KBM-7 (cell line): ENCODE data around the gene TM9SF1.
A peak's percentile ranks its signal among the peaks of the same experiment; 100 is the strongest.
"Not testable (repeated sequence)": the region's sequence is repeated elsewhere in the genome, so short reads cannot be mapped to it uniquely, and the experiment has no call there.

Experiments
- DNase-seq: peaks from one replicate; pipeline ENCODE4 v3.0.0-alpha.2; 2015
- in situ Hi-C: fragments of 300-500 bp; cut with MboI; formaldehyde crosslinking; loops from 2 replicates; pipeline ENCODE4 v1.14.3; 2020; ENCODE audit warnings: low sequenced_read_pairs, low pct_unique_long_range_greater_than_20kb, mixed read lengths

TM9SF1 gene

DNA sequence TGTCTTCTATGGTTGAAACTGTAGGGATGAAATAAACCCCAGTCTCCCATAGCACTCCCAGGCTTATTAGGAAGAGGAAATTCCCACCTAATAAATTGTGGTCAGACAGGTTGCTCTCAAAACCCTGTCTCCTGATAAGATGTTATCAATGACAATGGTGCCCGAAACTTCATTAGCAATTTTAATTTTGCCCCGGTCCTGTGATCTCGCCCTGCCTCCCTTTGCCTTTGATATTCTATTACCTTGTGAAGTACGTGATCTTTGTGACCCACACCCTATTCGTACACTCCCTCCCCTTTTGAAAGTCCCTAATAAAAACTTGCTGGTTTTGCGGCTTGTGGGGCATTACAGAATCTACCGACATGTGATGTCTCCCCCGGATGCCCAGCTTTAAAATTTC, 7.3 kb upstream of the TM9SF1 start:
- DNase-seq, in situ Hi-C loops: not testable (repeated sequence)

DNA sequence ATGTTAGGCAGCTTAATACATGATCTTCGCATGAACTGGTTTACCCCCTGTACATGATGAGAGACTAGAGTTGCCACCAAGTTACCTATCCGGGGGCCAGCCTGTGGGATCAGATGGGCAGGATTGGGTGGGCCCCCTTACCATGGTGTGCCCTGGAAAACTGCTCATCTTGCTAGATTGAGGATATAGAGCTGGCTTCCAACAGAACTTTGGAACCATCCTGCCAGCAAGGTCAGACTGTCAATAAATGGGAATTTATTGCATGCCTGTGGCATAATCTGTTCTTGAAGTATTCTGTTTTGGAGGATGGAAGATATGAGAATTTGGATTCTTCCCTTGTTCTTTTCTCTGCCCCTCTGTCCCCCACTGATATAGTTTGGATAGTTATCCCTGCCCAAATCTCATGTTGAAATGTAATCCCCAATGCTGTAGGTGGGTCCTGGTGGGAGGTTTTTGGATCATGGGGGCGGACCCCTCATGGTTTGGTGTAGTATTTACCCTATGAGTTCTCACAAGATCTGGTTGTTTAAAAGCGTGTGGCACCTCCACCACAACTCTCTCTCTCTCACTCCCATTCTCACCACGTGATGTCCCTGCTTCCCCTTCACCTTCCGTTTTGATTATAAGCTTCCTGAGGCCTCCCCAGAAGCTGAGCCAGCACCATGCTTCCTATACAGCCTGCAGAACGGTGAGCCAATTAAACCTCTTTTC, 3.7 kb upstream of the TM9SF1 start:
- in situ Hi-C loops = no loop called here
- DNase-seq = peak; percentile 34

DNA sequence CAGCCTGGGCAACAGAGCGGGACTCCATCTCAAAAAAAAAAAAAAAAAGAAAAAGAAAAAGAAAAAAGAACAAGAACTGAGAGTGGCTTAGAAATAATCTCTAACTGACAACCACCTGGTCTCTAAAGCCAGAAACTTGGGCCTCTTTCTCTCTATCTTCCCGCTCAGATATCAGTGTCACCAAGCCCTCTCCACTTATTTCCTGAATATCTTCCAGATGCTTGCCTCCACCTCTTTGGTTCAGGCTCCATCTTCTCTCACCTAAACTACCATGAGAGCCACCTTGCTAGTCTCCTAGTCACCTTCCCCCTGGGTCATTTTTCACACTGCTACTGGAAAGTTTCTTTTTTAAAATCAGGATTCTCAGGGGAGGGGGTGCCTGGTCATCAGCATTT, 1.8 kb upstream of the TM9SF1 start:
- no peak for DNase-seq
- in situ Hi-C loops = no loop called here

DNA sequence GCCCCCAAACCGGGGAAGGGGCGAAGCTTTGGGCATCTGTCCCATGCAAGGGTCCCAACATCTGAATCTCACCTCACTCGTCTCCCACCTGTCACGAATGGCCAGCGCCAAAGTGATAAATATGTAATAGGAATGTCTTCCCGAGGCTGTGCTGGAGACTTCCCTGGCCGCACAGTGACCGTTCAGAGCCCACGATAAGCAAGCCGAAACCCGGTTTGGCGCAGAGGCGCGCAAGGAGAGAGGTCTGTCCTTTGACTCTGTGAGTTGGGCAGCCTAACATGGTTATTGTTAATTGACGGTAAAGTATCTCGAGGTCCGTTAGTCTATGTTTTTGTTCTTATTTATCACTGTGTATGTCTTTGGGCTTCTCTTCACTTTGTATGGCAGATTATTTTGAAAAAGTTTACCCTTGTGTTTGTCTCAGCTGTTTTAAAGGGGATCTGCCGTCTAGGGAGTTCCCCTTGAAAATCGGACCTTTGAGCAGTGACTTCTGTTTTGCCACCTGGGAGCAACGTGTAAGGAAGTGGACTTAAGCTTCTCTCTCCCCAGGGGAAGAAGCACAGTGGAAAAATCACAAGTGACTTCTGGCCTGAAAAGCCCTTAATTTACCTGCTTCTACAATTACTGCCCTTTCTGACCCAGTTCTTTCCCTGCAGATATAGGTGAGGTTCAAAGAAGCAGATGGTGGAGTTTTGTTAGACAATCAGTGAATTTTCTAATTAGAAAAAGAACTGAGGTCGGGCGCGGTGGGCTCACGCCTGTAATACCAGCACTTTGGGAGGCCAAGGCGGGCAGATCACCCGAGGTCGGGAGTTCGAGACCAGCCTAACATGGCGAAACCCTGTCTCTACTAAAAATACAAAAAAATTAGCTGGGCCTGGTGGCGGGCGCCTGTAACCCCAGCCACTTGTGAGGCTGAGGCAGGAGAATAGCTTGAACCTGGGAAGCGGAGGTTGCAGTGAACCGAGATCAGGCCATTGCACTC, 1.1 kb upstream of the TM9SF1 start:
- peak; percentile 50 for DNase-seq
- in situ Hi-C loops = no loop called here

DNA sequence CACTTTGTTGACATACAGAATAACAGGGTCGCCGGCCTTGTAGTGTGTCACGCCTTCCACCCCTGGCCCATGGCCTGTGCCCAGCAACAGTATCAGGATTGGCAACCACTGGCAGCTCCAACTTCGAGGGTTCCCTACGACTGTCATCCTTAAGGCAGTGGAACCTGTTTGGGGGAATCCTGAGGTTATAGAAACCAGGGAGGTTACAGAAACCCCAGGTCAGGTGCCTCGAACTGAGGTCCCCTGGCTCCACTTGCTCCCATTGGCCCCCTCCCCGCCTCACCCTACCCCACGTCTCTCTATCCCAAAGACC, 412 bp downstream of the TM9SF1 start:
- in situ Hi-C loops = no loop called here
- DNase-seq = no peak

DNA sequence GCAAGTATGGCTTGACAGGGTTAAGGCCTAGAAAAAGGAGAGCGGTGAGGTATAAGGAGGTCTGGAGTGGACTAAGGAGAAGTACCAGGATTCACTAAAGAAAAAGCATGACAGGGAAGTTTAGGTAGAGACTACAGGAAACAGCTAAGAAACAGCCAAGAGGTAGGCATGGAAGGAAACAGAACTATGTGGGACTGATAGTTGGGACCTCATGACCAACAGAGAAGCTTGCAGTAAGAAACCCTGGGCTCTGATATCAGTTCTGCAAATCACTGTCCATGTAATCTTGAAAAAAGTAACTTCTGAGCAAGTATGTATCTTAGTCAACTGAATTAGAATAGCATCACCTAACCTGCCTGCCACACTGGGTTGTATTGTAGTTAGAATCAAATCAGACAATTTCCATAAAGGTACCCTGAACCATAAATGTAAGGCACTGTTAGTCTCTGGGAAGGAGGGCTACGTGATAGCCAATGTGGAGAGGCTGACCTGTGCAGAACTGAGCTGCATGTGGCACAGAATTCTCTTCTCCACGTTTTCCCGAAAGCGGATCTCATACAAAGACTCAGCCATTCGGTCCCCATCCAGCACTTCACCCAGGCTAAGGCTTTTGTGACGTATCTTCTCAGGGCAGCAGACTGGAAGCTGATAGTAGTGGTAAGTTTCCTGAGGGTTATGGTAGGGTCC, 912 bp downstream of the TM9SF1 start:
- DNase-seq = no peak
- in situ Hi-C loops = no loop called here

DNA sequence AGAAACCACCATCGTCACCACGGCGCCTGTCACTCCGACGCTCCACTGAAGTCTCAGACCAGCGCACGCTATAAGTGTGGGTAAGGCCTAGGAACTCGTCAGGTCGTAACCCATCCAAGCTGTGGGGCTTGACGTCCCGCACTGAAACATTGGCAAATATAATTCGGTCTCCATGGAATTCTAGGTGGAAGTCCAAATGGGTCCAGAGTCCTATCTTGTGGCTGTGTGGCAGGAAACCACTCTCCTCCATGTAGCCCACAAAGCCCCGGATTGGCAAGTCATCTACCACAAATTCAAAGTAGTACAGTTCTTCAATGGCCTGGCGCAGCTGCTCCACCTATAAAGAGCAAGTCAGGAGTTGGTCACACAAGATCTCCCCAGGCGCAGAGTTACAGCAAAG, 2.3 kb downstream of the TM9SF1 start:
- in situ Hi-C loops = no loop called here

DNA sequence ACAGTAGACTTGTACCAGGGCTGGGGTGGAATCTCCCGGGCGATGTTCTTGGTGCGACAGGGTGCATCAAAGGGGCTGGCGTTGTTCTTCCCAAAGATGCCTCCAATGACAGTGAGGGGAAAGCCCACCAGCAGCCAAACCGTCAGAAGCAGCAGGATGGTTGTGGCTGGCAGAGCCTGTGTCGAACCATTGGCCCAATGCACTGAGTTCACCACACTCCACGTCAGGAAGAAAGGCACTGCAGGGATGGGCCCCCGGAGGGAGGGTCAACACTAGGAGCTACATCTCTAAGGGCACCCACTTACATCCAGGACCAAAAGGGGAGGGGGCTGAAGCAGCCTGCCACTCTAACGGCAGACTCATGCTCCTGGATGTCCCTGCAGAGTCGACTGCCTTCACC, 4.8 kb downstream of the TM9SF1 start:
- in situ Hi-C loops = no loop called here
- DNase-seq = no peak

More for the DNA sequence above, 2.3 kb downstream of the TM9SF1 start:
- DNase-seq = no peak

DNA sequence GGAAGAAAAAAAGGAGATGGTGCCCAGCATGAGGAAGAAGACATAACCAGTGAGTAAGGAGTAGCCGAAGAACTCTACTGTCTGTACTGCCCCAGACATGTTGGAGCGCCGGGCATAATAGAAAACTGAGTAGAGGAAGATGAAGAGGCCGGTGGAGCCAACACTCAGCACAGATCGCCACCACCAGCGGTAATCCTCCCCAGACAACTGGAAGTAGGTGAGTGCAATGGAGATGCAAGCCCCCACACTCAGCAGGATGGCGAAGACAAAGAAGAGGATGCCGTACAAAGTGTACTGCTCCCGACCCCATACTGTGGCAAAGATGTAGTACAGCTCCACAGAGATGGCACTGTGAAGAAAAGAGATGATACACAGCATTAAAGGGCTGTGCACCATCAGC, 5.8 kb downstream of the TM9SF1 start:
- in situ Hi-C loops = no loop called here
- no peak for DNase-seq

DNA sequence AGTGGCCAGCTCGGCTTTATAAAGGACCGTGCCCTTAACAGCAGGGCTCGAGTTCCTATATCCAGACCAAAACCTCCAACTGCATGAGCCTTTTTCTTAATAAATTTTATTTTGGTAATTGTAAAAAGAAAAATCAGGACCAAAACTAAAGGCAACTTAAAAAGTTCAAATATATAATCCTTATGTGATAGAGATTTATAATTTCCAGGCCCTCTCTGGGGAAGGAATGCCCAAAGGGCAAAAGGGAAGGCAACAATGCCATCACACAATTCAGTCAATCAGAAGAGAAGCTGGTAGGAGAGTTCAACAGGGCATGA, 6.2 kb downstream of the TM9SF1 start:
- in situ Hi-C loops = no loop called here
- DNase-seq = no peak

DNA sequence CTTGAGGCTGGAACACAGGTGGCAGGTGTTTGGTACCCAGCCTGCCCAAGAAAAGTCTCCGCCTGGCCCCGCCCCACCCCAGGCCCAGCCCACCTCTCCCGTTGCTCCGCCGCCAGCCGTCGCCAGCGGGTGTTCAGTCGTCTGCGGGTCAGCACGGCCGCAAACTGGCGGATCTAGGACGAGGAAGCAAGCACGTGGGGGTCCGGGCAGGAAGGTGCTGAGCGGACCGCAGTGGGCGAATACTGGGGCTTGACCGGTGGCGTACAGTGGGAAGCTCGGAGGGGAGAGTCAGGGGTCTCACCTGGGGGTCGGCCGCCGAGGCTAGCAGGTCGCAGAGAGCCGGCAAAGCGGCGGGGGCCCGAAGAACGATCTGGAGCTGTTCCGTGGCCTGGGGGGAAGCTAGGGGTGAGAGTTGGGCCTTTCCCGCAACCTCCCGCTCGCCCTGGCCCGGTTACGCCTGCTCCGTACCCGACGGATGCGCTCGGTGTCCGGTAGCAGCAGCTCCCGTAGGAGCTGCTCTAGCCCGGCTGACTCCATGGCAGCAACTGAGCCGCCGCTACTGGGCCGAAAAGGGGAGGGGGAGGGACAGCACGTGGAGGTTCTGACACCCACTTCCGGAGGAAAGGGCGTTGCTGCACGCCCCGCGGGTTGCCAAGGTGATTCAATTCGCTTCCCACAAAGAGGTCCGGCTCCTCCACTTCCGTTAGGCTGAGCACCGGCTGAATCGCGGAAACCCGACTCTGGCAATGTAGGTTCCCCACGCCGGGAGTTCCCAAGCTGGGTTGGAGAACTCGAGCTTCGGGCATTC, 6.8 kb downstream of the TM9SF1 start, which contains the start of gene IPO4:
IPO4 (minus strand) TSS at position 566 of the 808 bp plus-strand sequence; CDS start at position 537, 29 bp downstream.
- DNase-seq = peak; percentile 96
- in situ Hi-C loops = no loop called here

DNA sequence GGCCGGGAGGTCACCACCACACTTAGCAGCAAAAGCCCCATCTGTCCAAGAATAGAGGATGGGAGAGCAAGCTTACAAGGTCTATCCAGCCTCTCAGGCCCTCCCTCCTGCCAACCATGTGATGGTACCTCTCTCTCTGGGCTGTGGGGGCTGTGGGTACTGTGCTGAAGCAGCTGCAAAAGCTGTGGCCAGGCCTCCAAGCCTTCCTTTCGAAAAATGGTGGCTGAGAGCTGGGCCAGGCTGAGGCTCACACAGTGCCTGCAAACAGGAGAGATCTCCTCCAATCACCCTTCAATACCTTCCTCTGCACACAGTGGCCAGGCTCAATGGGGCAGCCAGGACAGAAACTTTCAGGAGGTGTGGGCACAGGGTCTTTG, 7.7 kb downstream of the TM9SF1 start:
- DNase-seq = no peak
- in situ Hi-C loops = no loop called here

DNA sequence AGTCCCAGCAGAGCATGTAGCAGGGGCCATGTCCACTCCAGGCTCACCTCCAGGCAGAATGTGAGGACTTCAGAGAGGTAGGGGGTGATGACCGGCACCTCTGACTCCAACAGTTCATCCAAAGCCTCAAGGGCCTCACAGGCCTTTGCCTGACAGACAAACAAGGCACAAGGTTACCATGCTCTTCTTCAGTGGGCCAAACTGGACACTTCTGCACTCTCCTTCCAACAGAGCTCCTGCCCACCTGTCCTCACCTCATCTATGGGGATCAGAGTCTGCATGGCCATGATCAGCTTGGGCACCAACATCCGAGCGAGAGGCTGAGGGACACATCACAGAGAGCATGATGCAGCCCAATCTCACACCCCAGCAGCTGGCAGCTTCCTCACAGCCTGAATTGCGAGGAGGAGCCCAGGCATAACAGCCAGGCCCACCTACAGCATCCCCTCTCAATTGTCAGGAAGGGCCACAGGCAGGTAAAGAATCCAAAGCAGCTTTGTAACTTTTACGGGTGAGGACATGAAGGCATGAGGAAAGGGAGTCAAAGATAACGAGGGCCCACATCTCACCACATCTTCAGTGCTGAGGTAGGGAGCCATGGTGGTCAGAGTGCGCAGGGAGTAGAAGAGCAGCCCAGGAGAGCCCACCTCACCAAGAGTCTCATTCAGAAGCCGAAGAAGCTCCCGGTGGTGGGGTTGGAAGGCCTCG, 8.3 kb downstream of the TM9SF1 start:
- no peak for DNase-seq
- in situ Hi-C loops = no loop called here

DNA sequence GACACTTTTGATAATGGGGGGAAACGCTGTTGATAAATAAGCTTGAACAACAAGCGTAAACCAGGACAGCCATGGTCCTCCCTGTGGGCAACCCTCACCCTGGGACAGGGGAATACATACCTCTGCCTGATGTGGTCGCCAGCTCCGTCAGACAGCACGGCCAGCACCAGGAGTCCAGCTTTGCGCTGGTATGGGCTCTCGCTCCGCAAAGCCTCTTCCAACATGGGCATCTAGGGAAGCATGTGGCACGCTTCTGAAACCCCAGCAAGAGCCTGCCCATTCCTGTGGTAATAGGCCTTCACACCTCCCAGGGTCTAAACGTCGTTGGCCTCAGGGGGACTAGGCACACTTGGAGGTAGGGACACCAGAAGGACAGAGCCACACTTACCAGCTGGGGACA, 9.5 kb downstream of the TM9SF1 start:
- in situ Hi-C loops = no loop called here

DNA sequence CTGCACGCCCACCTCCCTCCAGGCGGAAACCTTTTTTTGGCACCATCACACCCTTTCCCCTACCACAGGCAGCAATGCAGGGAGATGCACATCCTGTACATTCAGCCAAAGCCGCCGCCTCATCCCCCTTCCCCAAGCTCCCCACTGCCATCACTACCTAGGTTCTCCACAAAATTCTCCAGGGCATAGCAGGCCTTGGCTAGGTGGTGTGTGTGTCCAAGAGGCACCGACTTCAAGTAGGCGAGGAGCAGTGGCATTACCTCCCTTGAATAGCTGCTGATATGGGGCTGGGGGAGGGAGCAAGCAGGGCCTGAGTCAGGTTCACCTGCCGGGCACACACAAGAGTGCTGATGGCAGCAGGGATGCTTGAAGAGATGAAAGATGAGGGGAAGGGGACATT, 10.2 kb downstream of the TM9SF1 start:
- in situ Hi-C loops = no loop called here
- no peak for DNase-seq

More for the DNA sequence above, 9.5 kb downstream of the TM9SF1 start:
- no peak for DNase-seq

DNA sequence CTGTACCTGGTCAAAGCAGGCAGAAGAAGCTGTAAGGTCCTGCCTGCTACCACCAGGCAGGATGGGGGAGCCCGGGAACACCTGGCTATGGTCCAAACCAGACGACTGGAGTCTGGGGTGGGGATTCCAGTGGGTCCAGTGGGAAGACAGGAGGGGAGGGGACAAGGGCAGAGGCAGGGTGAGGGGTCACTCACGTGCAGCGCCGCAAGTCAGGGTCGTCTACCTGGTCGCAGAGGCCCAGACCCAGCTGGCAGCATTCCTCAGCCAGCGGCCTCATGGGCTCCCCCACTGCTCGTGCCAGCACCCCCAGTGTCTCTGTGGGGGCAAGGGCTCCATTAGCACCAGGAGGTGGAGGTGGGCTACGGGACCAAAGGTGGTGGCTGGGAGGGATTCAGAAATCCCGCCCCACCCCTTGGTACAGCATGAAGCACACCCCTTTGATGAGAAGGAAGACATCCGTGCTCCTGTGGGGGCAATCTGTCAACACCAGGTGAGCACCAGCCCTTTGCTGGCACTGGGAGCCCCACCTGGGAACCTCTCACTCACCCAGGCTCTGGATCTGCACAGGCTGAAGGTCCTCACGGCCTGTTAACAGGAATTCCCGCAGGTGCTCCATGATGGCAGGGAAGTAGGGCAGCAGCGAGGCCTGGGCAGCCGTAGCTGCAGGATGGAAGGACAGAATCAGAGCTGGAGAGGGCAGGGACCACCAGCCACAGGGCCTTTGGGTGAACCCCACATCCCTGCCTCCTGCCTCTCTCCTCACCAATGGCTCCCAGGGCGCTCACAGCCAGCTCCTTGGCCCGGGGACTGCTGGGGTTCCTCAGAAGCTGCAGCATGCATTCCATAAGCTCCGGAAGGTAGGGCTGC, 10.9 kb downstream of the TM9SF1 start:
- no peak for DNase-seq
- in situ Hi-C loops = no loop called here

DNA sequence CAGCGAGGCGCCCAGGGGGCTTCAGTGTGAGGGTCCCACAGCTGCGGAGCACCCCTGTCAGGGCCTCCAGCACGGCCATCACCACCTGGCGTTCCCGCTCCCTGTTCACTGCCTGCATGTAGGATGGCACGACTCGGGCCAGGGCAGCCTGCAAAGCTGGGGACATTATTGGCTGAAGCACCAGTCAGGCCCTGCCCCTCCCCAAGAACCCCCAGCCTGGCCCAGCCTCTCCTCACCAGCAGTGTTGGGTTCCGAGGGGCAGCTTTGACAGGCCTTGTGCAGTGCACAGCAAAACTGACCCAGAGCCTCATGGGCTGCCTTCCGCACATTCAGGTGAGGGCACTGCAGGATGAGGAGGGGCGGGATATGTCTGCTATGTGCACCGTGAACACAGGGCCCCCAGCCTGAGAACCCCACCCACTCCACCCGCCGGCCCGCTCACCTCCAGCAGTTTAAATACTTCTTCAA, 12.2 kb downstream of the TM9SF1 start:
- in situ Hi-C loops = no loop called here
- no peak for DNase-seq
